ENCODE measurements around the gene MYO7B. TPM values are rescaled to one million over a fixed set of nuclear protein-coding genes. Genes with fewer than 3 reads are reported as not detected.

The MYO7B gene
- total RNA-seq, 2 experiments from 2014 or later: 0.65 to 1.2 TPM

DNA sequence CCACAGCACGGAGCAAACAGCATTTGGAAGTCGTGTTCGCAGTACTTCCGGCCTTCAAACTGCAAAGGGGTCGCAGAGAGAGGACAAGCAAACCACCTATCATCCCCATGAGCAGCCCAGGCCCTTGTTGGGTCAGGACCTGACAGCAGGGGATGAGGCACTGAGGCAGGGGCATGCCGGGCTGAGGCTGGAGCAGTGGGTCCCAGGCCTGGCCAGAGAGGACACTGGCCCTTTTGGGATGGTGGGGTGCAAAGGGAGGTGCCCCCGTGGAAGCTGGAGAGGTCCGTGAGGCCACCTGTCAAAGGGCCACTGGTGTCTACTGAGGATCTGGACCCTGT lies 119.3 kb downstream of the MYO7B start:
- Mint-ChIP-seq H3K9me3 (no peaks in the 10 kb centered on the region), H3K4me3 (no peak overlapping the region), H3K27ac (no peak overlapping the region), H3K36me3 (ENCODE audit: low read depth) (no peaks in the 10 kb centered on the region), H3K27me3 (no peaks in the 10 kb centered on the region), H3K4me1 (ENCODE audit: low read depth) (no peaks in the 10 kb centered on the region)
- DNase-seq (no peak), ATAC-seq (no peak)
- CTCF ChIA-PET: interaction anchor here (6.0 kb wide), 1 partner anchor 64 kb away, joined by 56 read pairs; no protein-coding TSS in a partner anchor
- TF ChIP-seq, protein P1, sequence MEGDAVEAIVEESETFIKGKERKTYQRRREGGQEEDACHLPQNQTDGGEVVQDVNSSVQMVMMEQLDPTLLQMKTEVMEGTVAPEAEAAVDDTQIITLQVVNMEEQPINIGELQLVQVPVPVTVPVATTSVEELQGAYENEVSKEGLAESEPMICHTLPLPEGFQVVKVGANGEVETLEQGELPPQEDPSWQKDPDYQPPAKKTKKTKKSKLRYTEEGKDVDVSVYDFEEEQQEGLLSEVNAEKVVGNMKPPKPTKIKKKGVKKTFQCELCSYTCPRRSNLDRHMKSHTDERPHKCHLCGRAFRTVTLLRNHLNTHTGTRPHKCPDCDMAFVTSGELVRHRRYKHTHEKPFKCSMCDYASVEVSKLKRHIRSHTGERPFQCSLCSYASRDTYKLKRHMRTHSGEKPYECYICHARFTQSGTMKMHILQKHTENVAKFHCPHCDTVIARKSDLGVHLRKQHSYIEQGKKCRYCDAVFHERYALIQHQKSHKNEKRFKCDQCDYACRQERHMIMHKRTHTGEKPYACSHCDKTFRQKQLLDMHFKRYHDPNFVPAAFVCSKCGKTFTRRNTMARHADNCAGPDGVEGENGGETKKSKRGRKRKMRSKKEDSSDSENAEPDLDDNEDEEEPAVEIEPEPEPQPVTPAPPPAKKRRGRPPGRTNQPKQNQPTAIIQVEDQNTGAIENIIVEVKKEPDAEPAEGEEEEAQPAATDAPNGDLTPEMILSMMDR (IDR thresholded peaks at IDR 0.05): no peak
- intact Hi-C loops (cut with micrococcal nuclease): no loop called here
- POLR2A ChIA-PET: interaction anchor here (0.8 kb wide), 1 partner anchor 13 kb away, joined by 3 read pairs; no protein-coding TSS in a partner anchor

DNA sequence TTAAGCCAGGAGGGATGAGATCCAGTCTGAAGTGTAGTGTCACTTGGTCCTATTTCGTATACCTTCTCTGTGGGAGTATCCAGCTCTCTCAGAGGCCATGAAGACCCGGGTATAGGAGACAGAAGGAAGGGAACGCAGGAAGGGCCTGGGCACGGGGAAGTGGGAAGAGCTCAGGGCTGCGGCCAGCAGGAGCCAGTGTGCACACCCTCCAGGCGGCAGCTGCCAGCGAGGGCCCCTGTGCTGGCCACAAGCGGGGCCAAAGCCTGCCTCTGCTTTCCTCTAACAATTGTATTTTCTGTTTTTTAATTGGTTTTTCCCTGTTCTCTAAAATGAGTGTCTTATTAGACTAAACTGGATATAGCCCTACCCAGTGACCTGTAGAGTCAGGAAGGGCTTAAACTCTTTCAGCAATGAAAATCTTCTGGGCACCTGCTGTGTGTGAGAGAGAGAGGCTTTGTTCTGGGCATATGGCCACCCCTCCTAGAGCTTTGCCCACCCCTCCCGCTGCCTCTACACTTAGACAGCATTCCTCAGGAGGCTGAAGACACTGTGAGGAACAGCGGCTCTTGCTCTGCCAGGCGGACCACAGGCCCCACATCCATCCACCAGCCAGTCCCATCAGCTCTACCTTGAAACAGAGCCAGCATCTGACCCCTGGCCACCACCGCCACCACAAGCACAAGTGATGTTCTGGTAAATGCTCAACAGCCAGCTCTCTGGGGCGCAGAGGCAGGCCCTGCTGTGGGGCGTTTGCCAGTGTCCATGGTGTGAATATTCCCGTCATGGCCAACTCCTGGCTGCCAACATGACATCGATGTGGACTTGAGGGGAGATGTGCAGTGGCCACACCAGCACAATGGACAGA lies 120.0 kb downstream of the MYO7B start:
- Mint-ChIP-seq H3K36me3 (ENCODE audit: low read depth) (no peaks in the 10 kb centered on the region), H3K27ac (no peak overlapping the region), H3K27me3 (peaks cover under 1% of the 10 kb centered on the region), H3K4me3 (no peak overlapping the region), H3K9me3 (no peaks in the 10 kb centered on the region), H3K4me1 (ENCODE audit: low read depth) (no peaks in the 10 kb centered on the region)
- CTCF ChIA-PET: interaction anchor here (6.0 kb wide), 1 partner anchor 64 kb away, joined by 56 read pairs; no protein-coding TSS in a partner anchor
- ATAC-seq (no peak), DNase-seq (no peak)
- intact Hi-C loops (cut with micrococcal nuclease): no loop called here
- TF ChIP-seq, protein P1 (IDR thresholded peaks at IDR 0.05): no peak
- POLR2A ChIA-PET: interaction anchor here (0.8 kb wide), 1 partner anchor 14 kb away, joined by 3 read pairs; no protein-coding TSS in a partner anchor

DNA sequence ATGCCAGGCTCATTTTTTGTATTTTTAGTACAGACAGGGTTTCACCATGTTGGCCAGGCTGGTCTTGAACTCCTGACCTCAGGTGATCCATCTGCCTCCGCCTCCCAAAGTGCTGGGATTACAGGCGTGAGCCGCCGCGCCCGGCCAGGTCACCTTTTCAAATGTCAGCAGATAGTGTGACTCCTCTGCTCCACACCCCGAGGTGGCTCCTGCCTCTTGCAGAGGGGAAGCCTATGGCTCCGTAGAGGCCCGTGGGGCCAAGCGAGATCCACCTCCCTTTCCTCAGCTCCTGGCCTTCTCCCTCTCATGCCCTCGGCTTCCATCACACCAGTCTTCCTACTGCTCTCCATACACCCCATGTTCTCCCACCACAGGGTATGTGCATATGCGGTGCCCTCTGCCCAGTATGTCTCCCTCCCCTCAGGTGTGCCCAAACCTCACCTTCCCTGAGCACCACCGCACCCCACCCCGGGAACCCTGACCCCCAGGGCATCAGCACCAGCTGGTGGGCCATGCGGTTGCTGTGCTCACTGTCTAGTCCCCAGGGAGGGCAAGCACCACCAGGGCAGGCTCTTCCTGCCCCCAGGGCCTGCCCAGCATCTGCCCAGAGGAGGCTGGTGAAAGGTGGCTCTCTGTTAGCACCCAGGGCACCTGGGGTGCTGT lies 121.2 kb downstream of the MYO7B start:
- DNase-seq (no peak), ATAC-seq (no peak)
- TF ChIP-seq, protein P1 (IDR thresholded peaks at IDR 0.05): no peak
- Mint-ChIP-seq H3K36me3 (ENCODE audit: low read depth) (no peaks in the 10 kb centered on the region), H3K27me3 (peaks cover 8% of the 10 kb centered on the region), H3K27ac (no peak overlapping the region), H3K9me3 (no peaks in the 10 kb centered on the region), H3K4me1 (ENCODE audit: low read depth) (no peaks in the 10 kb centered on the region), H3K4me3 (no peak overlapping the region)
- ChIA-PET POLR2A (interaction anchor here (0.6 kb wide), 1 partner anchor 69 kb away, joined by 3 read pairs; no protein-coding TSS in a partner anchor), CTCF (interaction anchor here (6.0 kb wide), 1 partner anchor 65 kb away, joined by 56 read pairs; no protein-coding TSS in a partner anchor)
- intact Hi-C loops (cut with micrococcal nuclease): no loop called here

DNA sequence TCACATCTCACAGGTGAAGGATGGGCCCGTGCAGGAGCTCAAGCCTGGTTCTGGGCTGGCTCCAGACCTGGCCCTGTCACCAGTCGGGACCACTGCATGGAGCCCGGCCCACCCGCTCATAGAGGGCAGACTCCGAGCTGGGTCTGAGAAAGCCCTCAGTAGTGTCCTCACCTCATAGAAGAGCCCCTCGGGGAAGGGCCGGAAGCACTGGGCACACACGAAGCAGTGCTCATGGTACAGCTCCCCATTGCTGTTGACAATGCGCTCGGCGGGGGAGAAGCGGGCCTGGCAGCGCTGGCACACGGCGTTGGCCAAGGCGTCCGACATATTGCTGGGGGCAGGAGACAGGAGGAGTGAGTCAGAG lies 121.7 kb downstream of the MYO7B start:
- CTCF ChIA-PET: interaction anchor here (6.0 kb wide), 1 partner anchor 66 kb away, joined by 56 read pairs; no protein-coding TSS in a partner anchor
- intact Hi-C loops (cut with micrococcal nuclease): no loop called here

More for the DNA sequence above, 121.7 kb downstream of the MYO7B start:
- Mint-ChIP-seq H3K4me1 (ENCODE audit: low read depth) (no peaks in the 10 kb centered on the region), H3K27ac (no peak overlapping the region), H3K9me3 (no peaks in the 10 kb centered on the region), H3K4me3 (no peak overlapping the region), H3K36me3 (ENCODE audit: low read depth) (no peaks in the 10 kb centered on the region), H3K27me3 (peaks cover 8% of the 10 kb centered on the region)
- TF ChIP-seq, protein P1 (IDR thresholded peaks at IDR 0.05): no peak
- POLR2A ChIA-PET: interaction anchor here (0.6 kb wide), 1 partner anchor 69 kb away, joined by 3 read pairs; no protein-coding TSS in a partner anchor
- ATAC-seq (no peak), DNase-seq (no peak)
